Measurements from ENCODE around the gene PRSS38.
A peak's percentile ranks its signal among the peaks of the same experiment; 100 is the strongest.

Gene PRSS38
- total RNA-seq, result 0 reads per million in 4 experiments

DNA sequence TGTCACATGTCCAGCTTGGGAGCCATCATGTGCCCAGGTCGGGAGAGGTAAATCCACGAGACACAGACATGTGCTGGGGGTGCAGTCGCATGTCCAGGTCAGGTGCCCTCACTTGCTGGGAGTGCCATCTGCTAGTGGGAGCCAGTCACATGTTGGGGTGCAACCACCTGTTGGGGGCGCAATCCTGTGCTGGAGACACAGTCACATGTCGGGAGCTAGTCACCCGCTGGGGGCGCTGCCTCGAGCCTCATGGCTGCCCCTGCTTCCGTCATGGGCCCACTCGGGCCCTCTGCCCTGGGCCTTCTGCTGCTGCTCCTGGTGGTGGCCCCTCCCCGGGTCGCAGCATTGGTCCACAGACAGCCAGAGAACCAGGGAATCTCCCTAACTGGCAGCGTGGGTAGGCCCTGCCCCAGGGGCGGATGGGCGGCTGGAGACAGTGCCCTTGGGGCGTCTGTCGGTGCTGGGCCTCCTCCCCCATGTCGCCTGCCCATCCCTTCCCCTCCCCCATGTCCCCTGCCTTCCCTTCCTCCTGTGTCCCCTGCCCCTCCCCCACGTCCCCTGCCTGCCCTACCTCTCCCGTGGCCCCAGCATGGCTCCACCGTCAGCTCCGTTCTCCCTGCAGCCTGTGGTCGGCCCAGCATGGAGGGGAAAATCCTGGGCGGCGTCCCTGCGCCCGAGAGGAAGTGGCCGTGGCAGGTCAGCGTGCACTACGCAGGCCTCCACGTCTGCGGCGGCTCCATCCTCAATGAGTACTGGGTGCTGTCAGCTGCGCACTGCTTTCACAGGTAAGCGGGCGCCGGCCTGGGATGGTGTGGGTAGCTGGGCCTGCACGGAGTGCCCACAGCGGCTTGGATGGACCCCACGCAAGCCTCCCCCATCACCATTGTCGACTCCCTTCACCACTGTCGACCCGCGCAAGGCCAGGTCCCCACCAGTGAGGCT lies at the start of gene PRSS38:
Gene PRSS38 (plus strand): TSS at position 208 of the 942 bp plus-strand sequence. CDS start 42 bp downstream, at position 250.
- DNase-seq, result no peak

DNA sequence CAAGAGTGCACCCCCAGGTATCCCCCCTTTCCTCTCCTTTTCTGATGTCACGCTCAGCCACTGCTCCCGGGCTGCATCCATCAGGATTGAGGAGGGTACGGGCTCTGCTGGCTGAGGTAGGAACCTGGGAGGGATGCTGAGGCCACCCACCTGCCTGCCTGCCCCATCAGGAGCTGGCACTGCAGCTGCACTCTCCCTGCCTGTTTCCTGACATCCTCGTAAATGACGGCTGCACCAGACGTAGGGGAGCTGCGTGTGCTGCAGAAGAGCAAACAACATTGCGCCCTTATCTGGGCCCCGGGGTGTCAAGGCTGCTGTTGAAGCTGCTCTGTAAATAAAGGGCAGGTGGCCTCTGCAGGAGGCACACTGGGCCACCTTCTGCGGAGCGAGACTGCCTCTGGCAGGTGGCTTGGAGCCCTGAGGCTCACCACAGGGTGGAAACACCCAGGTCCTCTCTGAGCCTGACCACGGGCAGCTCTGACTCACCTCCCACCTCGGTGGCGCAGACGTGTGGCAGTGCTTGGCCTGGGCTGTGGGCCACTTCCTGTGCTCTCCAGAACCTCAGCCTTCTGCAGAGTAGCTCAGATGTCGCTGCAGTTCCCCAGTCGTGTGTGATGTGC lies 49.4 kb upstream of the PRSS38 start:
- peak; percentile 27 for DNase-seq

DNA sequence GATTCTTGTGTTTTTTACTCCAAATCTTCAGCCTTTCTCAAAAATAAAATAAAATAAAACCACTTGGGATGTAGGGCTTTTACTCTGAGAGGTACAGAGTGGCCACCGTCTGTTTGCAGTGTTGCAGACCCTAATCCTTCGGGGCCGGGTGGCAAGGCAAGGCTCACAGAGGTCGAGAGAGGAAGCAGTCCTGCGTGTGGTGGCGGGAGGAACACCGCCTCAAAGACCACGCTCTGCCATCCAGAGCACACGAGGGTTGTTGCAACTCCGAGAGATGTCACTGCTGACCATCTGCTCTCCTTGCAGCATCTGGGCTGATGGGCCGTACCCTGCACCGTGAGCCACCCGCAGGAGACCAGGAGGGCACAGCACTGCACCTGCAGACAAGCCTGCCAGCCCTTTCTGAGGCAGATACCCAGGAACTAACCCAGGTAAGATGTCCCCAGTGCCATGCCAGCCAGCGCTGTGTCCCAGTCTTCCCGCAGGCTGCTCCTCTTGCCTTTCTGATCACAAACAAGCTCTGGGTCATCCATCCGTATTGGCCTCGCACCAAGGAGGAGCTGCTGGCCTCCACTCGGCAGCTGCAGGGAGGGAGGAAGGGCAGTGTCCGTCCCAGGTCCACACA lies 48.7 kb upstream of the PRSS38 start:
- DNase-seq, result no peak

DNA sequence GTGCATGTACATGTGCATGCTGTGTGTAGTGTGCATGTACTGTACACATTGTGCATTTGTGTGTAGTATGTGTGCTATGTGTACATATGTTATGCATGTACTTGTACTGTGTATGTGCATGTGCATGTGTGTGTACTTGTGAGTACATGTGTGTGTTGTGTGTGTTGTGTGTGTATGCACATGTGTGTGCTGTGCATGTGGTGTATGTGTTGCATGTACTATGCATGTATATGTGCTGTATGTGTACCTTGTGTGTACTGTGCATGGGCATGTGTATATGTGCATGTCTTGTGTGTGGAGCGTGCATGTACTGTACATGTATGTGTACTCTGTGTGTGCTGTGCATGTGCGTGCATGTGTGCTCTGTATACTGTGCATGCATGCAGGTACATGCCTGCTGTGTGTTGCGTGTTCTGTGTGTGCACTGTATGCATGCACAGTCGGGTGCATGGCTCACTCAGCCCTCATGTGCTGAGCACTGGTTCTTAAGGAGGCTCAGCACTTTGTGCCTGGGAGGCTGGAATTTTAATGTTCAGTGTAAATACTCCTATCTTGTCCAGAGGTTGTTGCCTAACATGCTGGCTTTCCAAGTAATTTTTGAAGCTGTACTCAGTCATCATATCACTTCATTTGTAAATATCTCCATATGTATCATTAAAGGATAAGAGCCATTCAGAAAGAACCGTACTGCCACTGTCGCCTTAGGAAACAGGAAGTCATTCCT lies 47.9 kb upstream of the PRSS38 start:
- DNase-seq, result no peak

DNA sequence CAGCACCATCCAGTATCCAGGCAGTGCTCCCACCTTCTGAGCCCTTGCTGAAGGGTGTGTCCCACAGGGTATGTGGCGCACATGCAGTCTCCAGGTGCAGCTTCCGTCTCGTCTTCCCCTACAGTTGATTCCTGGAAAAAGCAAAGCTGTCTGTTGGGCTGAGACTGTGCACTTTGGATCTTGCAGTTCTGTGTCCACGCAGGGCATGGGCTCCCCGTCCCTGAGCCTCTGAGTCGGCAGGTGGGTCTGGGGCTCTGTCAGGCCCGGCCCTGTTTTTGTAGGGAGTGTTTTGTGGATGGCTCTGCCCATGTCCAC lies 47.4 kb upstream of the PRSS38 start:
- DNase-seq, result no peak

DNA sequence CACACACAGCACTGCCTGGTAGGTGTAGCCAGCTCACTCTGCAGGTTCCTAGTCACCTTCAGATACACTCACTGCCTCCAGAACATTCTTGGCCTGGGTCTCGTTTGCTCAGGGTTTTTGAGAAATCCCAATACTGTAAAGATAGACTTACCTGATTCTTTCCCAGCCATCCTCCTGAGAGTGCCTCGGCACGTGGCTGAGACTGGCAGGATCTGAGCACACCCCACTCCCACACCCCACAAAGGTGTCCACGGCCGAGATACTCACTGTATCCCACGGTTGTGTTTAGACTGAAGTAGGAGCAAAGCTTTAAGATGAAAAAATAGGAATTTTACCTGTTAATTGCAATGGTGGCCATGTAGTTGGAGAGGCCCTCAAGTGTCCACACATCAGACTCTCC lies 46.8 kb upstream of the PRSS38 start:
- no peak for DNase-seq

DNA sequence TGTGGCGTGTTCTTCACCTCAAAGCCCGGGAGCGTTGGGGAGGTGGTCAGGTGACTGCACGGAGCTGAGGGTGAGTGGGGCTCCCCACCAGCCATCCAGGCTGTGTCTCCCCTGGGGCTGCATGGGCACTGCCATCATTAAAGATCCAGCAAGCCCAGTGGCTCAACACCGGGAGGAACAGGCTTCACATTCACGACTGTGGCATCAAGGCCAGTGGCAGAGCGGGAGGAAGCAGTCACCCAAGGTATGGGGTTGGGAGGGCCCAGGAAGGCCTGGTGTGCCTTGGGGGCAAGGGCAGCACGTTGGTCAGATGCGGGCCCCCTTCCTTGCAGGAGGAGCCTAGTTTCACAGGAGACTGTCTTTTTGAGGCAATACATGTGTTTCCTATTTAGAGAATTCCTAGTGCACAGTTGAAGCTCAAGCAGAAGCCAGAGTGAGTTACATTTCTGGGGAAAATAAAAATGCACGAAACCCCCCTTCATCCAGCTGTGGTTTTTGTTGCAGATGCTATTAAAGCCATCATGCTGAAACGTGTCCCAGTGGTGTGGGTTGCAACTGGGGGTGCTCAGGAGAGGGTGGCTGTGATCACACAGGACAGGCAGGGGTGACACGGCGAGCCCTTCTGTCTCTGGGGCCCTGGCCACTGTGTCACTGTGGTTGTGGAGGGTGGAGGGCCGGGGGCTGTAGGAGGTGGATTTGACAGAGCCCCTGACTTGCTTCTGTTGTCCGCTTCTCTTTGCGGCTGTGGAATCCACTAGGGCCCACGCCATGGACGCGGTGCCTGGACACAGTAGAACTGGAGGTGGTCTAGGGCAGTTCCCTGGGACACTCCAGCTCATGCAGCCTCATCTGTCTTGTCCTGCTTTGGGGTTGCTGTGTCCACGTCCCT lies 46.2 kb upstream of the PRSS38 start:
- DNase-seq, result no peak

DNA sequence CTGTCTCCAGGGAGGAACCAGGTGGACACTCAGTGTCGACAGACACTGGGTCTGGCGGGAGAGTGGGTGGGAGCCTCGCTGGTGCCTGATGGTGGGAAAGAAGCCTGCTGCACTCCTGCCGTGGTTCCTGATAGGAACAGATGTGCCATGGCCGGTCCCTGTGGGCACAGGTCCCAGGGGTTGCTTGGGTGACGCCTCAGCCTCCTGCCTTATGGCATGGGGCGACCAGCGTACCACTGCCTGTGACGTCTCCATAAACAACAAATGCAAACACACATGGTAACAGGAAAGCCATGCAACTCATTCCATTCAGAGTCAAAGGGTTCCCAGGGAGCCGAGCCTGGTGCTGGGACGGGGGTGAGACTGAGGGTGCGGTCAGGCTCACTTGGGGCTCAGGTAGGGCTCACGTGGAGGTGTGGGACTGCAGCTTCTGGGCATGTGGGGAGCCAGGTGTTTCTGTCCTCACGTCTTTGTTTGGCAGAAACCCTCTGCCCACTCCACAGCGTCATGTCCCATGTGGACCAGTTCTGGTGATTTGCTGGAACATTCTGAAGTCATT lies 45.5 kb upstream of the PRSS38 start:
- DNase-seq, result no peak

DNA sequence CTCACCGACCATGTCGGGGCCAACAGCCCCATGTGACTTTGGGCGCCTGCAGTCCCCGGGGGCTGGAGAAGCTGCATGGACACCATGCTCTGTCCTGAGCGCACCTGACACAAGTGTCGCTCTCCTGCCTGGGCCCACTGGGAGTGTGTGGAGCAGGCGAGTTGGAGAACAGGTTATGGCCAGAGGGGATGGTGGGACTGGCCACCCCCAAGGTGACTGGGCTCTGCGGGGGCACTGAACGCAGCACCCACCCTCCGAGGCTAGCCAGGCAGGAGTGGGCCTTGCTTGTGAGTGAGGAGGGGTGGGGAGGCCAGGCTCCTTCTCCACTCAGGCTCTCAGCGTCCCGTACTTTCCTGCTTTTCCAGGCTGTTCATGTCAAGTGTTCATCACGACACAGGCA lies 44.7 kb upstream of the PRSS38 start:
- no peak for DNase-seq

DNA sequence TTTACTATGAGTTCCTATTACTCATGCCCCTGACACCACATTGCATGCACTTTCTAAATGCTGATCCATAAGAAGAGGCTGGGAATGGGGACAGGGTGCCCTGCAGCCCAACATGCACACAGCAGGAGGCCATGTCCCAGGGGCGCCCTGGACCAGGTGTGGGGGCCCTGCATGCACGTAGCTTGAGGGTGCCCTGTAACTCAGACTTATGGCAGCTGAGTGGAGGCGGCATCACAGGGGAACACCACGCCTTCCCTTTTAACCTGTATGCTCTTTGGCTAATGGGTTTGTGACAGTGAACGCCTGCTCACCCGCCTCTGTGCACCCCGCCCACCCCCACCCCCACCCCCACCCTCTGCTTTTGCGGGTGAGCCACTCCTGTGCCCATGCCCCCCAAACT lies 44.1 kb upstream of the PRSS38 start:
- no peak for DNase-seq

DNA sequence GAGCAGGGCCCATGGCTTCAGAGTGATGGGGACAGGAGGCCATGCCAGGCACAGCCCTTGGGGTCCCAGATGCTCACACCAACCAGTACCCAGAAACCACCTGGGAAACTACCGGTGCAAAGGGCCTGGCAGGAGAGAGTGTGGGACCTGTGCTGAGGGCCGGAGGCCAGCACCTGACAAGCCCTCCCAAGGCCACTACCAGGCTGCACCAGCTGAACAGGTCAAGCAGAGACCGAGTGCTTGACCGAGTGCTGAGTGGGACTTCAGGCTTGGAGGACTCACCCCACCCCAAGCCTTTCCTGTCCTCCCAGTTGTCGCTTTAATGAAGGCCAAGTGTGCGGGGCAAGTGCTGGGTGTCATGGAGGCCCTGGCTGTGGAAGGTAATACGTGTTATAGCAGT lies 43.7 kb upstream of the PRSS38 start:
- DNase-seq, result no peak

DNA sequence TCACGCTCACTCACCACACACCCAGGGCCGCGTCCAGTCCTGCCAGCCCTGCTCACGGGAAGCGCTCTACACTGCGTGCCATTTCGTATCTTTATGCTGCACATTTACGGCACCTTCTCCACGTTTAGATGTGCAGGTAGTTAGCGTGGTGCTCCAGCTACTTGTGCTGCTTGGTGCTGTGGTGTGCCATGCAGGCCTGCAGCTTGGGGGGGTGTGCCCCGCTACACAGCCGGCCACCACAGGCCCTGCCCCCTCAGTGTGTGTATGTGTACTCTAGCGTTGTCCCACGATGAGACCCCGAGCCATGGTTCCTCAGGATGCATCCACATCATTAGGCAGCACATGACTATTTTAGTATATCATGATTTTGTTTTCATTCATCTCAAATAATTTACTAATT lies 41.9 kb upstream of the PRSS38 start:
- DNase-seq, result no peak

DNA sequence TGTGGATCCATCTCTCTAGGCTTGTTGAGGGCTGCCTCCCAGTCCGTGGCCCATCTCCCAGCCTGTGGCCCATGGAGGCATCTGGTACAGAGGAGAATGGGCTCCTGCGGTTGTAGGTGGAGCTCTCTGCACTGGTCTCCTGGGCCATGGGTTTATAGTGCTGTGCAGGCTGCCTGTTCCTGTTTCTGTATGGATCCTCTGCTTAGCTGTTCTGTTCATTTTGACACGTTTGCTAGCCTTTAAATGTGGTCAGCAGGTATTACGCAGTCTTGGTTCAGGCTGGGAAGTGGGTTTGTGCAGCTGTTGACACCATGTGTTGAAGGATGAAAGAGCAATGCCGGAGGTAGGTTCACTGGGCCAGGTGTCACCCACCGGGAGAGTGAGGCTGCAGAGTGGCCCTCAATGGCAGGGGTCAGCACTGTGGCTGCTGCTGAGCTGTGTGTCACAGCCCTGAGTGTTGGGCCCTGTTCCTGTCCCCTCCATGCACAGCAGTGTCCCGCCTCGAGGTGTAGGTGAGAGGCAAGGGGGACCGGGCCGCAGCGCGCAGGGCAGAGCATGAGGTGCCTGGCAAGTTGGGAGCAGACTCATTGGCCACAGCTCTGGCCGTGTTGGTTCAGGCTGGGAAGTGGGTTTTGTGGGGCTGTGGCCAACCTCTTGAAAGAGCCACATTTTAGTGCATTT lies 41.3 kb upstream of the PRSS38 start:
- DNase-seq, result no peak

DNA sequence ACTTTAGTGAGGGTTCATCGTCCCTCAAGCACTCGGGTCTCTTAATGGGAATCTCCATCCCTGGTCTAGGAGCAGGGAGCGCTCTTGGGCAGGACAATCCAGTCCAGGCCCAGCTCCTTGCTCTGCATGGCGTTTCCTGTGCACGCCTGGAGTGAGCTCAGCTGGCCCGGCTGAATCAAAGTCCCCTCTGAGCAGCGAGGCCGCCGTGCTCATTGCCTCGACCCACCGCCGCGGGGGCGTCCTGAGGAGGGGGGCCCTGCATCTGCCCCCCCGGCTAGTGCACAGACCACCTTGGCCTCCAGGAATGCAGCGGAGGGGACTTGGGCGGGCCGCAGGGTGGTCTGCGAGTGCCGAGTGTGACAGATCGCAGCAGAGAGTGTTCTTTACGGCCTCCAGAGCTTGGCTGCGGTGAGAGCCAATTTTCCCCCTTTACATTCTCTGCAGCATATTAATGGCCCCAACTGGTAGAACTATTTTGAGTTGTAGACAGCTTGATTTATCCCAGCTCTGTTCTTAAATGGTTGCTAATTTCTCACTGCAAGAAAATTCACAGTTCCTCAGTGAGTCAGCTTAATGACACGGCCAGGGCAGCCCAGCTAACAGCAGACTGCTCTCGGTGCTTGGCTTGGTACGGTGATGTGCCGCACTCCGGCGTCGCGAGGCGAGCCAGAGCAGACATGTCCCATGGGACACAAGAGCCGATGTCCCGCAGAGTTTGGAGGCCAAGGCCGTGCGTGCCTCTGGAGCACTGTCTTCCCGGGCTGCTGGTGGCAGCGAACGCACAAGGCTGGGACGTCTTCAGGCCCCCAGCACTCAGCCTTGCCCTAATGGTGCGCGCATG lies 40.4 kb upstream of the PRSS38 start:
- DNase-seq, result no peak

DNA sequence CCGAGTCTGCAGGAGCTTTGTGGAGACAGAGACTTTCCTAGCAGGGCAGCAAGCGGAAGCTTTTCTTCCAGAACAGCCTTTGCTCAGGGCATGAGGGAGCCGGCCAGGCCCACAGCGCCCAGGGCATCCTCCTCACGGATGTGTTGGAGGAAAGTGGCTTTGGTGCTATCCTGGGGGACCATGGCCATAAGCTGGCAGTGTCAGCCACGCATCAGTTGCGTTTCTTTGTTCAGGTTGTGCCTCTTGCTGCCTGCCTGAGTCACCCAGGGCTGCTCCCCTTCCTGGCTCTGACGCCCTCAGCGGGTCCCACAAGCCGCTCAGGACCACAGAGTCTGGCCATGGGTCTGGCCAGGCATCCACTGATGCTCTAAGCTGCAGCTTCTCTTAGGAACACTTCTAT lies 39.6 kb upstream of the PRSS38 start:
- no peak for DNase-seq

DNA sequence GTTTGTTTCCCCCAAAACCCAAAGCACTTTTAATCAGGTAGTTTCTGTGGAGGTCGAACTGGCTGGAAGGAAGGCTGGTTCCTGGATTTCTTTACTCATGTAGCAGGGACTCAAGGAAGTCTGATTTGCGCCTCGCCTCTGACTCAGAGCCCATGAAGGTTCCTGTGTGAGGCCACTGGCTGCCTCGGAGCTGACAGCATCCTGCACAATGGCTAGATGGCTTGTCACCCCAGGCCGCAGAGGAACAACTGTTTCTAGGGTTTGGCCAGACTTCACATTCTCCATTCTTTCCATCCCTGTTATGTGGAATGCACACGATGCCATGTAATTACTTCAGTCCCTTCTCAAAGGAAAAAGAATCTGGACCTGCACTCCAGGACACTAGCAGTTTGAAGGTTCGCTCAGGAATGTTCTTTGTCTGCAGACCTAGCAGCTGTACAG lies 39.1 kb upstream of the PRSS38 start:
- DNase-seq, result no peak

DNA sequence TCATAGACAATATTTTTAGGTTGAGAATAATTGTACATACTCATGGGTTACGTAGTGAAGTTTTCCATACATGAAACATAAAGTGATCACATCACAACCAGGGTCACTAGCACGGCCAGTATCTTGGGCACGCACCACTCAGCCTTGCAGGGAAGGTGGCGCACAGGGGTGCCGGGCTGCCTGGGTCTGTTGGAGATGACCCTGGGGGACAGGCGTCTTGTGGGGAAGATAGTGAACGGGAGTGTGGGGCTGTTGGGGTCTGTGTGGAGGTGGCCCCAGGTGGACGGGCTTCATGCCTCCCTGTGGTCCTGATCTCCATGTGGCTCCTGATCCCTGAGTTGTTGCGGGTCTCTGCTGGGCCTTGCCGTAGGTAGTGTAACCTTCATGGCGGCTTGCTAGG lies 38.3 kb upstream of the PRSS38 start:
- no peak for DNase-seq

DNA sequence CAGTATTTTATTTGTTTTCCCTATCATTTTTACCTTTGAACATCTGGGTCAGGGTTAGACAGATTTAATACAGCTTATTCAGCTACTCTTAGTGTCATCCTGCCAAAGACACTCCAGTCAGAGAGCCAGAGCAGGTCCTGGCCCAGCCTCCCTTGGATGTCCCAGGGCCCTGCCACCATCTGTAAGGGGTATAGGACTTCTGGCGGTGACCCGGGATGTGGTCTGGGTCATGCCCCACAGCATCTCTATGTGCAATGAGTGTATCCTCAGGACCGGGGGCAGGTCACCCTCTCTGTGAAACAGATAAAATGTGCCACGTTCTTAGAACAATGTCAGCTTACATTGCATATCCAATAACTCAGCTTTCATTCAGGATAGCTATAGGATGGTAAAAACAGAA lies 37.8 kb upstream of the PRSS38 start:
- no peak for DNase-seq

DNA sequence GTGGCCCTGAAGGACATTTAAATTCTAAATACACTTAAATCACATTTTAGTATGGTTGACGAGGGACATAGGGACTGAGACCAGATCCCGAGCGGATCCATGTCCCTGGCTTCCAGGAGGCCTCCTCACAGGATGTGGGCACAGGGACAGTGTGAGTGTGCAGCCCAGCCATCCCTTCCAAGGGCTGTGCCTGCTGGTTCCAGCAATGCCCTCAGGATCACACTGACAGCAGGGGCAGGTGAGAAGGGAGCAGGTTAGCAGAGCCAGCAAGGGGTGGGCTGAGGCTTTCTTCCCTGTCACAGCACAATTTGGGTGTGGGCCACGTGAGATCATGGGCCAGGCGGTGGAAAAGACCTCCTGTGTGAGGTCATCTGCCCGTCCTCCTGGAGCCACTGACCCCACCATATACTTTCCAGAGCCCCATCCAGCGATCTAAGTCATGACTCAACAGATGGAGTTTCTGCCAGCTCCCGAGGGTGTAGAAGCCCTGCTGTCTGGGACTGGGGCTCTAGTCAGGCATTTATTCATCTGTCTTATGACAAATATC lies 37.0 kb upstream of the PRSS38 start:
- no peak for DNase-seq

DNA sequence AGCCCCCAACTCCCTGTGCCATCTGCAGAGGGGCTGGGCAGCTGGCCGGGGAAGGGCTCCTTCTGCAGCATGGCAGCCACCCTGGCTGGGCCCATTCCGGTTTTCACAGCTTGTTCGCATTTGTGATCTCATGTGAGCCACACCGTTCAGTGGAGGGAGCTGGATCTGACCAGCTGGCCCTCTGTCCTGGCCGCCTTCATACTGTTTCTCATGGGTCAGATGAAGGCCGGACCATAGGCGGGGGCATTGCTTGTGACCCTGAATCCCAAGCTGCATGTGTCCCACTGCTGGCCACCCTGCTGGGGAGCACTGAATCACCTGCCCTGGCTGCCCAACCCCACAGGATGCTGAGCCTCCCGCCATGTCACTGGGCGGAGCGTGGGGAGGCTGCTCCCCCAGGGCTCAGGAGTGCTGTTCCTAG lies 36.4 kb upstream of the PRSS38 start:
- no peak for DNase-seq
